HepG2 (cell line): ENCODE results near the gene TUBA8. TPM values are rescaled to one million over a fixed set of nuclear protein-coding genes. Genes with fewer than 3 reads are reported as not detected.

ENCODE experiments used
- ARID4A ChIP-seq: sonication (generic); formaldehyde crosslinking; IDR thresholded peaks from 2 replicates; pipeline ENCODE4 v1.5.0; 2020; ENCODE audit warnings: mild to moderate bottlenecking, missing genetic modification reagents, borderline replicate concordance
- CREM ChIP-seq, 2 experiments: sonication (generic) in 1 of 2; formaldehyde crosslinking in 1 of 2; IDR thresholded peaks; 2 replicates each; pipeline versions ENCODE4 v1.4.0 to v1.6.1; 2016 to 2020; ENCODE audit warnings: antibody characterized with exemption in 1 of 2, mild to moderate bottlenecking in 1 of 2, missing genetic modification reagents in 1 of 2
- ISX ChIP-seq: sonication (generic); formaldehyde crosslinking; conservative IDR thresholded peaks from 2 replicates; pipeline ENCODE4 v1.5.0; 2020; ENCODE audit warnings: missing genetic modification reagents
- NR0B2 ChIP-seq: sonication (generic); formaldehyde crosslinking; IDR thresholded peaks from 2 replicates; pipeline ENCODE4 v1.4.0; 2020; ENCODE audit warnings: mild to moderate bottlenecking, missing genetic modification reagents
- NR2F6 ChIP-seq, 2 experiments: IDR thresholded peaks; 2 replicates each; pipeline ENCODE4 v1.6.1; 2016; ENCODE audit warnings: antibody characterized with exemption in 1 of 2, mild to moderate bottlenecking in 1 of 2
- ZBTB3 ChIP-seq: sonication (generic); formaldehyde crosslinking; IDR thresholded peaks from 2 replicates; pipeline ENCODE4 v1.4.0; 2020; ENCODE audit warnings: low read depth, mild to moderate bottlenecking, moderate library complexity, missing genetic modification reagents, borderline replicate concordance
- ZNF20 ChIP-seq: sonication (generic); formaldehyde crosslinking; IDR thresholded peaks from 2 replicates; pipeline ENCODE4 v1.4.0; 2020; ENCODE audit warnings: mild to moderate bottlenecking, moderate library complexity, missing genetic modification reagents
- ZNF484 ChIP-seq: sonication (generic); formaldehyde crosslinking; IDR thresholded peaks from 2 replicates; pipeline ENCODE4 v1.5.1; 2020; ENCODE audit warnings: mild to moderate bottlenecking, low read depth, missing genetic modification reagents, borderline replicate concordance
- ZNF549 ChIP-seq: sonication (generic); formaldehyde crosslinking; IDR thresholded peaks from 2 replicates; pipeline ENCODE4 v1.5.0; 2020; ENCODE audit warnings: missing genetic modification reagents
- ZNF772 ChIP-seq: sonication (generic); formaldehyde crosslinking; IDR thresholded peaks from 2 replicates; pipeline ENCODE4 v1.5.0; 2020; ENCODE audit warnings: mild to moderate bottlenecking, missing genetic modification reagents
- polyA plus RNA-seq, 8 experiments: library from polyadenylated mRNA; depleted of rRNA in 3 of 8; stranded (reverse) in 7 of 8; unstranded in 1 of 8; fragments of >200 nt; fragmentation: Illumina TruSeq in 4 of 8; extraction: Trizol in 4 of 8; gene quantifications; 2 replicates each; pipeline versions ENCODE4 v1.2.1 to v1.2.3, GENCODE V29; 2011 to 2016; ENCODE audit warnings: low read depth in 4 of 8, missing spikeins in 1 of 8, mixed read lengths in 1 of 8; ENCODE audit not compliant: insufficient read depth in 1 of 8
- total RNA-seq, 5 experiments: library from RNA; depleted of rRNA; stranded (reverse); fragments of >200 nt; fragmentation: Illumina TruSeq; extraction: Trizol; gene quantifications; 2 replicates each; pipeline ENCODE4 v1.2.3, GENCODE V29; 2016; ENCODE audit warnings: low read depth in 1 of 5
- TF ChIP-seq, protein P1 (sequence below): sonication (generic); formaldehyde crosslinking; IDR thresholded peaks from 2 replicates; pipeline ENCODE4 v1.5.0; 2020; ENCODE audit warnings: mild to moderate bottlenecking, missing genetic modification reagents, borderline replicate concordance
- TF ChIP-seq, protein P2 (sequence below): sonication (generic); formaldehyde crosslinking; IDR thresholded peaks from 2 replicates; pipeline ENCODE4 v1.4.0; 2020; ENCODE audit warnings: missing genetic modification reagents

TUBA8 gene
- total and polyA plus RNA-seq, 2 of the 13 experiments (the other 11 are each of a cell fraction or from before 2014, with no cell fraction given), result 0.35 to 0.69 TPM

GRCh38 chr22:18136563-18137320 is 26.1 kb downstream of the TUBA8 start (continued):
- TF ChIP-seq, protein P1, sequence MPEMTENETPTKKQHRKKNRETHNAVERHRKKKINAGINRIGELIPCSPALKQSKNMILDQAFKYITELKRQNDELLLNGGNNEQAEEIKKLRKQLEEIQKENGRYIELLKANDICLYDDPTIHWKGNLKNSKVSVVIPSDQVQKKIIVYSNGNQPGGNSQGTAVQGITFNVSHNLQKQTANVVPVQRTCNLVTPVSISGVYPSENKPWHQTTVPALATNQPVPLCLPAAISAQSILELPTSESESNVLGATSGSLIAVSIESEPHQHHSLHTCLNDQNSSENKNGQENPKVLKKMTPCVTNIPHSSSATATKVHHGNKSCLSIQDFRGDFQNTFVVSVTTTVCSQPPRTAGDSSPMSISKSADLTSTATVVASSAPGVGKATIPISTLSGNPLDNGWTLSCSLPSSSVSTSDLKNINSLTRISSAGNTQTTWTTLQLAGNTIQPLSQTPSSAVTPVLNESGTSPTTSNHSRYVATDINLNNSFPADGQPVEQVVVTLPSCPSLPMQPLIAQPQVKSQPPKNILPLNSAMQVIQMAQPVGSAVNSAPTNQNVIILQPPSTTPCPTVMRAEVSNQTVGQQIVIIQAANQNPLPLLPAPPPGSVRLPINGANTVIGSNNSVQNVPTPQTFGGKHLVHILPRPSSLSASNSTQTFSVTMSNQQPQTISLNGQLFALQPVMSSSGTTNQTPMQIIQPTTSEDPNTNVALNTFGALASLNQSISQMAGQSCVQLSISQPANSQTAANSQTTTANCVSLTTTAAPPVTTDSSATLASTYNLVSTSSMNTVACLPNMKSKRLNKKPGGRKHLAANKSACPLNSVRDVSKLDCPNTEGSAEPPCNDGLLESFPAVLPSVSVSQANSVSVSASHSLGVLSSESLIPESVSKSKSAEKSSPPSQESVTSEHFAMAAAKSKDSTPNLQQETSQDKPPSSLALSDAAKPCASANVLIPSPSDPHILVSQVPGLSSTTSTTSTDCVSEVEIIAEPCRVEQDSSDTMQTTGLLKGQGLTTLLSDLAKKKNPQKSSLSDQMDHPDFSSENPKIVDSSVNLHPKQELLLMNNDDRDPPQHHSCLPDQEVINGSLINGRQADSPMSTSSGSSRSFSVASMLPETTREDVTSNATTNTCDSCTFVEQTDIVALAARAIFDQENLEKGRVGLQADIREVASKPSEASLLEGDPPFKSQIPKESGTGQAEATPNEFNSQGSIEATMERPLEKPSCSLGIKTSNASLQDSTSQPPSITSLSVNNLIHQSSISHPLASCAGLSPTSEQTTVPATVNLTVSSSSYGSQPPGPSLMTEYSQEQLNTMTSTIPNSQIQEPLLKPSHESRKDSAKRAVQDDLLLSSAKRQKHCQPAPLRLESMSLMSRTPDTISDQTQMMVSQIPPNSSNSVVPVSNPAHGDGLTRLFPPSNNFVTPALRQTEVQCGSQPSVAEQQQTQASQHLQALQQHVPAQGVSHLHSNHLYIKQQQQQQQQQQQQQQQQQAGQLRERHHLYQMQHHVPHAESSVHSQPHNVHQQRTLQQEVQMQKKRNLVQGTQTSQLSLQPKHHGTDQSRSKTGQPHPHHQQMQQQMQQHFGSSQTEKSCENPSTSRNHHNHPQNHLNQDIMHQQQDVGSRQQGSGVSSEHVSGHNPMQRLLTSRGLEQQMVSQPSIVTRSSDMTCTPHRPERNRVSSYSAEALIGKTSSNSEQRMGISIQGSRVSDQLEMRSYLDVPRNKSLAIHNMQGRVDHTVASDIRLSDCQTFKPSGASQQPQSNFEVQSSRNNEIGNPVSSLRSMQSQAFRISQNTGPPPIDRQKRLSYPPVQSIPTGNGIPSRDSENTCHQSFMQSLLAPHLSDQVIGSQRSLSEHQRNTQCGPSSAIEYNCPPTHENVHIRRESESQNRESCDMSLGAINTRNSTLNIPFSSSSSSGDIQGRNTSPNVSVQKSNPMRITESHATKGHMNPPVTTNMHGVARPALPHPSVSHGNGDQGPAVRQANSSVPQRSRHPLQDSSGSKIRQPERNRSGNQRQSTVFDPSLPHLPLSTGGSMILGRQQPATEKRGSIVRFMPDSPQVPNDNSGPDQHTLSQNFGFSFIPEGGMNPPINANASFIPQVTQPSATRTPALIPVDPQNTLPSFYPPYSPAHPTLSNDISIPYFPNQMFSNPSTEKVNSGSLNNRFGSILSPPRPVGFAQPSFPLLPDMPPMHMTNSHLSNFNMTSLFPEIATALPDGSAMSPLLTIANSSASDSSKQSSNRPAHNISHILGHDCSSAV (CRISPR knock-in tag), result no peak
- TF ChIP-seq ARID4A (CRISPR knock-in tag), result no peak
- TF ChIP-seq CREM (IDR thresholded peaks at IDR 0.05), result no peak
- TF ChIP-seq CREM (CRISPR knock-in tag; IDR thresholded peaks at IDR 0.05), result no peak
- no peak for TF ChIP-seq ZBTB3 (CRISPR knock-in tag)
- TF ChIP-seq ZNF772 (CRISPR knock-in tag), result no peak
- TF ChIP-seq ISX (CRISPR knock-in tag), result no peak
- TF ChIP-seq ZNF549, result no peak
- TF ChIP-seq ZNF20 (CRISPR knock-in tag), result no peak
- TF ChIP-seq, protein P2, sequence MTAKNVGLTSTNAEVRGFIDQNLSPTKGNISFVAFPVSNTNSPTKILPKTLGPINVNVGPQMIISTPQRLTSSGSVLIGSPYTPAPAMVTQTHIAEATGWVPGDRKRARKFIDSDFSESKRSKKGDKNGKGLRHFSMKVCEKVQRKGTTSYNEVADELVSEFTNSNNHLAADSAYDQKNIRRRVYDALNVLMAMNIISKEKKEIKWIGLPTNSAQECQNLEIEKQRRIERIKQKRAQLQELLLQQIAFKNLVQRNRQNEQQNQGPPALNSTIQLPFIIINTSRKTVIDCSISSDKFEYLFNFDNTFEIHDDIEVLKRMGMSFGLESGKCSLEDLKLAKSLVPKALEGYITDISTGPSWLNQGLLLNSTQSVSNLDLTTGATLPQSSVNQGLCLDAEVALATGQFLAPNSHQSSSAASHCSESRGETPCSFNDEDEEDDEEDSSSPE (CRISPR knock-in tag), result no peak
- no peak for TF ChIP-seq NR0B2
- TF ChIP-seq NR2F6 (IDR thresholded peaks at IDR 0.05), result no peak
- no peak for TF ChIP-seq NR2F6 (CRISPR knock-in tag; IDR thresholded peaks at IDR 0.05)
- no peak for TF ChIP-seq ZNF484 (CRISPR knock-in tag)
